ENCODE results near the gene PRKAG2.
"Not testable (repeated sequence)": the region's sequence is repeated elsewhere in the genome, so short reads cannot be mapped to it uniquely, and the experiment has no call there.

PRKAG2 gene

DNA sequence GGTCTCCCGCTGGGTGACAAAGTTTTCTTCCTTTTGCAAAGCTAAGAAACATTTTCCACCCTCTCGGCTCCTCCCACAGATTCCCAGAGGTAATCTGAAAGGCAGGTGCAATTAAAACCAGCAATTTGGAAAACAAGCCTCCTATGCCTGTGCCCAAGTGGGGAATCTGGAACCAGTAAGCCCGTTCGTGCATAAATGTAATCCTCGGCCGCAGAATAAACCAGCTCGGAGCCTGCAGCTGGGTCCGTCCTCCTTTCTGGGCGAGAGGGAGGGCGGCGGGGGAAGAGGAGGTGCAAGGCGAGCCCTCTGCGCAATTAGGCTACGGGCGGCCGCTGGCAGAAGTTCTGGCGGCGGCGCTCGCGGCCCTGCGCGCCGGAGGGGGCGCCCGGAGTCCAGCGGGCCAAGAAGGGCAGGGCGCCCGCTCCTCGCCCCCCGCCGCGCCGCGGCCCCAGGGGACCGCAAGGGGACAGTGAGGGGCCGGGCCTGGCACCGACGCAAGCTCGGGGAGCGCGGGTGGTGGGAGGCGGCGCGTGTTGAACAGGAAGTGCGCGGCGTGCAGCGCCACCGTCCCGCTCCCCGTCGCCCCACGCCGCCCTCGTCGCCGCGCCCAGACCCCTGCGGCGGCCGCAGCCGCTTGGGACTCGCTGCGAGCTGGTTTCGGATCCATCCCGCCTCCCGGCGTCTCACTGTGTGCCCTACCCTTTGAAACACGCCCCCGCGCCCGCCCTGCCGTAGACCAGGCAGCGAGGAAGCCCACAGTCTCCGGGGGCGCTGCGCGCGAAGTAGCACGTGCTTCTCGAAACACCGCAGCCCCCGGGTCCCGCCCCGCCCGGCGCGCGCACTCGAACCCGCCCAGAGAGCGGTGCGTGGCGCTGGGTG is at the start of gene PRKAG2:
Gene PRKAG2 (minus strand): TSS at position 217 of the 879 bp plus-strand sequence. CDS start 495 bp downstream, outside the sequence.
- DNase-seq = peak; percentile 66

DNA sequence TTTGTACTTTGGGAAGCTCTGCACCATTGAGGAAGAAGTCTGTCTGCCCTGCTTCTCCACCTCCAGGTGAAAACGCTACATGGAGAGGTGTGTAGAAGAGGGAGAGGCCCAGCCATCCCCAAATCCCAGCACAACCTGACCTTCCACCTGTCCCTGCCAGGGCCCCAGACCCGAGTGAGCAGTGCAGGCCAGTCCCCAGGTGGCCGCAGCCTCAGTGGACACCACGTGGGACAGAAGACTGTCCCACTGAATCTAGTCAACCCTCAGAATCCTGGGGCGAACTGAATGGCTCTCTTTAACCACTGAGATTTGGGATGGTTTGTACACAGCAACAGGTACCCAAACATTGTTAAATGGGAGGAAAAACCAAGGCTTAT is 49.4 kb upstream of the PRKAG2 start:
- DNase-seq = no peak

DNA sequence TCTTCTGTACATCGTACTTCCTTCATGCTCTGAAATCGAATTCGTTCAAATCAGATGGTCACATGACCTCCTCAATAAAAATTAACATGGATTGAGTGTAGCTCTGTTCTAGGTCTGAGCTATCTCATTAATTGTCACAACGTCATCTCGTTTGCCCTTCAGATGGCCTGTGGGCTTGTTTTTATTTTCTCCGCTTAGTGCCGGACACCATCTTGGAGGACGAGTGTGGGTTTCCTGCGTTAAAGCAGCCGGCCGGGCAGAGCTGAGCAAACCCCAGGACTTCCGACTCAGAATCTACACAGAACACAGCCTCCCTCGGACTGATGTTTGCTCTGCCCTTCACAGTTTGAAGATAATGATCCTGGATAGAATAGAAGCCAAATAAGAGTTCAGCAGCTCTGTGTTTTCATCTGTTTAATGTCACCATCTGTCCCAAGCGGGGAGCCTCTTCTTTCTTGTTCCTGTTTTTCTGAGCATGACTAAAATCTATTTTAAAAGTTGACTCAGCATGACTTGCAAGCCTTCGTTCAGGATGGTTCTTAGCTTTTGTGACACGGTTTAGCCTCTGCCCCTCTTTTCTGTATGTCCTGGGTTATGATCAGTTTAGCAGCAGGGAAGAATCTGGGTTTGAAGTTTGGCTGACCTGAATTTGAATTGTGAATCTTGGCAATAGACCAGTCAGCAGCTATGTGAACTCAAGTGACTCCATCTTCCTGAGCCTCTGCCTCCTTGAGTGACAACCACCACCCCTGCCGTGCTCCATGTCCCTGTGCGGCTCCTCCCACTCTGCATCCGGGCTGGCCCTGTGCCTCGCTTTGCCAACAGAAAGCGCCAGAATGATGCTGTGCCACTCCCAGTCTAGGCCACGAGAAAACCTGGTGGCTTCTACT is 48.8 kb upstream of the PRKAG2 start:
- DNase-seq = peak; percentile 55

DNA sequence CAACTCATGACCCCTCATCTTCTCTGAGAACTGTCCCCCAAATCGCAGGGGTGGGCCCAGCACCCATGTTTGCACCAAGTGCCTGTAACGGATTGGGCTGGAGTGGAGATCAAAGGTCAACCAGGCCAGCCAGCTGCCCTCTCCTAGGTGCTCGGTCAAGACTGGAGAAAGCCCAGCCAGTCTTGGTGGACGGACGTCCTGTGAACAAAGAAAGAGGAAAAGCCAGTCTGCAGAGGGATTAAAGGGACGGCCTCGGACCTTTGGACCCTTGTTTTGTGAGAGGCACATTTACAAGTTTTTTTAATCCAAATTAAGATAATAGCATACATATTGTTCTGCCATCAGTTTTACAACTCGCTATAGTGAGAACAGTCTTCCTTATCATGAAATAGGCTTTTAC is 47.6 kb upstream of the PRKAG2 start:
- no peak for DNase-seq

DNA sequence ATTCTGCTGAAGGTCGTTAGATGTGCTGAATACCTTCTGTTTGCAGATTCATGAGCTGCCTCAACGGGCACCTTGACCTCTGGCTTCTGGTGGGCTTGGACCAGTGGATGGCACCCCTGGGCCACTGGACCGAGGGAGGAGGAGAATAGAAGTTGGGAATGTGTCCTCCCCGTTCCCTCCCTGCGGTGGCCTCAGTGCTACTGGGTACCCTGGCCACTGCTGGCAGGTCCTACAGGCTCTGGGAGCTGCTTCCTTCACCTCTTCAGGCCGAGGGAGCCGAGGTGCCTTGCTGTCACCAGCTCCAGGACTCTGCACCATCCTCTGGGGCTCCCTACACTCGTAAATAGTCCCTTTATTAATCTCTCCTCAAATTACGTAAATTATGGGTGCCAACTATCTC is 47.1 kb upstream of the PRKAG2 start:
- no peak for DNase-seq

DNA sequence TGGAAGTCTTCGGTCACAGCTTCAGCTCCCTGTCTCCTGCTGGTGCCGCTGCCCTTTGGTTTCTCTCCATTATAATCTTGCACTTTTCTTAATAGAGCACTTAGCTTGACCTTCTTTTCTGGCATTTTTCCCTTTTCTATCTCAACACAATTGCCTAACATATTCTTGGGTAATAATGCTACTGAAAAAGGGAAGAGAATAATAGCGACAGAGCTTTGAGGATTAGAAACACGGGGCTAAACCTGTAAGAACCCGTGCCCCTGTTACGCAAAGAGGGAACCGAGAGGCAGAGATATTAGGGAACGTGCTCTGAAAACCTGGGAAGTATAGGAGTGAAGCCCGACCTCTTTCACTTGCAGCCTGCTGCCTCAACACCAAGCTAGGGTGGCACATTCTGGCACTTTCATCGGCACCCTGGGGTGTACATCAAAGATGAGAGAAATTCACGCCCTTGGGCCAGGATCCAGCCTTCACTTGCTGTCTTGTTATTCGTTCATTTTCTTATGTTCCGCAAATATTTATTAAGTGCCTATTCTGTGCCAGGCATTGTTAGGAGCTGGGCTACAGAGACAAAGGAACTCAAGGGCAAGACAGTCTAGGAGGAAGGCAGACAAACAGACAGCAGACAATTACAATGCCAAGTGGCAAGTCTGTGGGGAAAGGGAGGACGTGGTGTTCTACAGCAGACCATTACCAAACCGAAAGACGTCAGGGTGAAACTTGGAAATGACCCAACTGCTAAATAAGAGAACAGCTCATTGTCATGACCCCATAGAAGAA is 46.4 kb upstream of the PRKAG2 start:
- DNase-seq = no peak

DNA sequence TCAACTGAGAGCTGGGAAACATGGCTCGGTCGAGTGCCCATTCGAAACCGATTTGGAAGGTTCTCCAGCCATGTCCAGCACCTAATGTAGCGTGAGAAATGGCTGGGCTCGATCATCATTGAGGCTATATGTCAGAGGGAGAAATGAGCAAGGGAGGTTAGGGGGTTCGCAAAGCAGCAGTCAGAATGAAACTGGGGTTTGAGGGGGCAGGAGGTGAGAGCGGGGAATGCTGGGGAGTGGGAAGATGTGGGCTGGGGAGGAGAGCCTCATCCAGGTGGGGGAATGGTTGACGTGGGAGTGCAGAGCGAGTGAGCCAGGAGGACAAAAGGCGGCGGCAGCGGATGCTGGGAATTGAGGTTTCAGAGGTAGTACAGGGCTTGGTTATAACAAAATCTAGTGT is 44.5 kb upstream of the PRKAG2 start:
- no peak for DNase-seq

DNA sequence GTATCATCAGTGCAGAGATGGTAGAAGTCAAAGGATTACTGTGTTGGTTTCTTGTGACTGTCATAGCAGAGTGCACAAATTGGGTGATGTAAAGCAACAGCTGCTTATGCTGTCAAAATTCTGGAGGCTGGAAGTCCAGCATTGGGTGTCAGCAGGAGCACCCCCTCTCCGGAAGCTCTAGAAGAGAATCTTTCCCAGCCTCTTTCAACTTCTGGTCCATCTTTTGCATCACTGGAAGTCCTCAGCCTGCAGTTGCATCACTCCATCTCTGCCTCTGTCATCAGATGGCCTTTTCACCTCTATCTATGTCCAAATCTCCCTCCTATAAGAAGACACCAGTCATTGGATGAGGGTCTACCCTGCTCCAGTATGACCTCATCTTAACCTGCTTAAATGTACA is 43.6 kb upstream of the PRKAG2 start:
- no peak for DNase-seq

DNA sequence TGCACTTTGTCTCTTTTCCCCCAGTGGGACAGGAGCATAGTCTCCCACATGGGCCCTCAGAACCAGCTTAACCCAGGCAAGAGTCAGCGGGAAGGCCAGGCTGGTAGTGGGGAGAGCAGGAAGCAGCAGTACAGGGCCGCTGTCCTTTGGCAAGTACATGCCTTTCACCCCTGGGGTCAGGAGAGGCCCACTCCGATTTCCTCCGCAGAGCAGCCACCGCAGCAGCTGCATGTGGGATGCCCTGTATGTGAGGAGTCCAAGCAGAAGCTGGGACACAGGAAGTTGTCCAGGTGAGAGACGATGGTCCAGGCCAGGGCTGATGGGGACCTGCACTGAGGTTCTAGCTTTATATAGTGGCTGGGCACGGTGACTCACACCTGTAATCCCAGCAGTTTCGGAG is 42.7 kb upstream of the PRKAG2 start:
- no peak for DNase-seq

DNA sequence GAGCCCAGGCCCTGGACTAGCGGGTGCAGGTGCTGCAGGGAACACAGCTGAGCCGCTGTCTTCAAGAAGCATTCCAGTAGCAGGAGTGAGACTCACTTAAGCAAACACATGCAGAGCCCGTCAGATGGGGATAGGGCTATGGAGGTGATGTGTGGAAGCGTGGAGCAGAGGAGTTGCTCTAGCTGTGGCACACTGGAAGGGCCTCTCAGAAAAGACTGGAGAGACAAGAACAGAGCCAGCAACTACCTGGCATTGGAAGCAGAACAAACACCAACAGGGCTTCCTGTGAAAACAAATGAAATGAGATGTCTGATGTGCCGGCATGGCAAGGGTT is 41.6 kb upstream of the PRKAG2 start:
- no peak for DNase-seq

DNA sequence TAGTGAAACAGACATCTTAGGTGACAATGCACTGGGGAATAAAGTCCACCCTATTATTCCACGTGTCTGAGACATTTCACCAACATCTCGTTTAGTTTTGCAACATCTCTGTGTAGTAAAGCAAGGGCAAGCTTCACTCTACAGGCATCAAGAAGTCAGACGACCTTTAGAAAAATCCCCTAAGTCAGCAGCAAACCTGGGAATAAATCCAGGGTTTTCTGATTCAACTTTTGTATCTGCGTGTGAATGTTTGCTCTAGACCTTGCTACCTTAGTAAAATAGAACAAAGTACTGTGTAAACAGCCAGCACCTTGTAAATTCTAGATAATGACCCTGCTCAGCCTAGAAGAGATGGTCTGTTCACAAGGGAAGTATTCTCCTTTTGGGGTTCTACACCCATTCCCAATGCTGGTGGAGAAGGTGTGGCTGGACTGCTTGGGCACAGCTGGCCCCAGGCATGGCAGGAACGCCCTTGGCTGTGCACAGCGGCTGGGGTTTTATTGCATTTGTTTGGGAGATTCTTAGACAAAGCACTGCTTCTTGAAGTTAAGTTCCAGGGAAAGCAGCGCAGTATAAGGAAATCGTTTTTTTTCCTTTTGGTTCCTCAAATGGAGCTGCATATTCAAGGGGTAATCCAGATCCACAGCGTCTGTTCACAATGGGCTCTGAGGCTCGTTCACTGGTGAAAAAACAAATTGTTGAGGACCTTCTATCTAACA is 41.0 kb upstream of the PRKAG2 start:
- no peak for DNase-seq

DNA sequence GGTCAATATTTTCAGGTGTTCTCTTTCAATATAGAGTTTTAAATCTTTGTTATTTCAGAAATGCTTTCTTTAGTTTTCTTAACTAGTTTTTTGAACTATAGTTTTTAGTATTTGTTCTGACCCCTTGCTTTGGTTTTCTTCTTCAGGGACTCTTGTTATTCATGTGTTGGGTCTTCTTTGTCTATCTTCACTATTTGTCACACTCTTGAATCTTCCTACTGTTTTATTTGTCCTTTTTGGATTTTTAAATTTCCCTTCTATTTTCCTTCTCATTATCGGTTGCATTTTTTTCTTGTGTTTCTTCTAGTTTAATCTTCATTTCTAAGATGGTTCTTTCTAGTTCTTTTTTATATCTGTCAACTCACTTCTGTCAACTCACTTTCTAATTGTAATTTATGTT is 37.1 kb upstream of the PRKAG2 start:
- no peak for DNase-seq

DNA sequence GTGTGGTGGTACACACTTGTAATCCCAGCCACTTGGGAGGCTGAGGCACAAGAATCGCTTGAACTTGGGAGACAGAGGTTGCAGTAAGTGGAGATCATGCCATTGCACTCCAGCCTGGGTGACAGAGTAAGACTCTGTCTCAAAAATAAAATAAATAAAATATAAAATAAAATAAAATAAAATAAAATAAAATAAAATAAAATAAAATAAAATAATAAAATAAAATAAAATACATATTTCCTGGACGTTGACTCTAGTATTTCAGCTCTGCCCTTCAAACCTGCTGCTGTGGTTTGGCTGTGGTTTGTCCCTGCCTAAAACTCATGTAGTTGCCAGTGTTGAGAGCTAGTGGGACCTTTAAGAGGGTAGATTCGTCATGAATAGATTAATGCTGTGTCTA is 33.7 kb upstream of the PRKAG2 start:
- DNase-seq = not testable (repeated sequence)

DNA sequence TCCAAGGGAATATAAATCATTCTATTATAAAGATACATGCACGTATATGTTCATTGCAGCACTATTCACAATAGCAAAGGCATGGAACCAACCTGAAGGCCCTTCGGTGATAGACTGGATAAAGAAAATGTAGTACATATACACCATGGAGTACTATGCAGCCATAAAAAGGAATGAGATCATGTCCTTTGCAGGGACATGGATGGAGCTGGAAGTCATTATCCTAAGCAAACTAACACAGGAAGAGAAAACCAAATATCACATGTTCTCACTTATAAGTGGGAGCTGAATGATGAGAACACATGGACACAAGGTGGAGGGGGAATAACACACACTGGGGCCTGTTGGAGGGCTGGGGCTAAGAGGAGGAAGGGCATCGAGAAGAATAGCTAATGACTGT is 30.2 kb upstream of the PRKAG2 start:
- DNase-seq = not testable (repeated sequence)

DNA sequence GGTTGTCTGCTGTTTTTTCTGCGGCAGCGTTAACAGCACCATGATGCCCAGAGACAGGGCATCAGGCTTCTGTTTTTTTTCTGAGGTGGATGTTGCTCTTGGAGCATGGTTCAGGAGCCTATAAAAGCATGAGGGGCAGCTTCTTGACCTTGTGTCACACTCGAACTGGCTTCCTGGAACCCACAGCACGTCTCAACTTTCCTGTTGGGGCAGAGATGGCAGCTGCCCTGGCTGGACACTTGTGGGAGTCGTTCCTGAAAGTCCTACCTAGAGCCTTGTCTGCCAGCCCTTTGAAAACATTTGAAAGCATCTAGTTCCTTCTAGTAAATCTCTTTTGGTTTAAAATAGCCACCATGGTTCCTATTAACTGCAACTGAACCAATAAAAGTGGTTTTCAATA is 28.9 kb upstream of the PRKAG2 start:
- no peak for DNase-seq

DNA sequence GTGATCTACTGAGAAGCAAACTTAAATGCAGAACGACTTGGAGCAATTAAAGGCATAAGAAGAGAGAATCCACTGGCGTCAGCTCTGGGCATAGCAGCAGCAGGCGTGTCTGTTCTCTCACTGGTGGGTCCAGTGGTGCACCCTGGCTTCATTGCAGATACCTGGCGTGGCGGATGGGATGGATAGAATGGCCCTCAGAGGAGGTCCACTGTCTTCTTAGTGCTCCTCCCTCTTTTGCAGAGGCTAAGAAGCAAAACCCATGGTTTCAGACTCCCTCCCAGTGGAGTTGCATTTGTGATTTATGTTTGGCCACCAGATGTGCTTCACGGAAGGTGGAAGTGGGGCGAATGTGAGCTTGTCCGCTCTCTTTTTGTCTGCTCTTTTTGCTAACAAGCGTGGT is 28.4 kb upstream of the PRKAG2 start:
- DNase-seq = no peak

DNA sequence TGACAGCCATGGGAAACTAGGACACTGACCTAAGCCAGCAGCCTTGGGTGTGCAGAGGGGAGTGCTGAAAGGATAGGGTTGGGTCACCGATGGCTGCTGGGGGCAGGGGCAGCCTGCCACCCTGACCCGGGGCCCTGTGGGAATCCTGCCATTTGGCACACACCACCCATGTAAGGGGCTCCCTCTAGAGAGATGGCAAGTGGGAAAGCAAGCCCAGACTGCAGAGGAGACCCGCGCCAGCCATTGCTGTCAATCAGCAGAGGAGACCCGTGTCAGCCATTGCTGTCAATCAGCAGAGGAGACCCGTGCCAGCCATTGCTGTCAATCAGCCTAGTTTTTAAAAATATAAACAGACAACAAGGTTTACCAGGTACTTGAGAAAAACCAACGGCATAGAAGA is 27.4 kb upstream of the PRKAG2 start:
- DNase-seq = no peak

DNA sequence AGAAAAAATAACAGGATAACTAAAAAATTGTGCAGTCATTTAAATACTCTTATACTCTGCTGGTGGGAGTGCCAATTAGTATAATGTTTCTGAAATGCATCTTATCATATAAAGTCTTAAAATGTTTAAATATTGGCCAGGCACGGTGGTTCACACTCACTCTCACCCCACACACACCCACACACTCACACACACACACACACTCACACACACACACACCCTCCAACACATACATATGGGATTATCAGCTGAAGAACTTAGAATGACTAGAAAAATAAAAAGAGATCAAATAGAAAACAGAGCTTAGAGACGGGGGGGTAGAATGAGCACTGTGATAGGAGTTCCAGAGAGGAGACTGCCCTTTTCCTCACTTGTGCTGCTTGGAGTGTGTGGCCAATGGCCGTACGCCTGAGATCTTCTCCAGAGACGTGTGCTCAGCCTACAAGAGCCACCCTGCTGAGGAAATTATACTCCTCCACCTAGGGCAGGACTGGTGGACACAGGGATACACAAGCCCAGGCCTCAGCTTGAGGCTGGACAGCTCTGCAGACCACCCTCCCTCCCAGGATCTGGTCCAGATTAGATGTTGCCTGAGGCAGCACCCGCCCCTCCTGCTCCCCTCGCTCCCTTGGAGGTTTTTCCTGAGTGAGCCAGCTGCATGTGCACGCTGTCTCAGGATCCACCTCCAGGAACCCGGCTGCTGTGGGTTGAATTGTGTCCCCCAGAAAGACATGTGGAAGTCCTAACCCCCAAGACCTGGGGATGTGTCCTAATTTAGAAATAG is 26.5 kb upstream of the PRKAG2 start:
- DNase-seq = no peak

DNA sequence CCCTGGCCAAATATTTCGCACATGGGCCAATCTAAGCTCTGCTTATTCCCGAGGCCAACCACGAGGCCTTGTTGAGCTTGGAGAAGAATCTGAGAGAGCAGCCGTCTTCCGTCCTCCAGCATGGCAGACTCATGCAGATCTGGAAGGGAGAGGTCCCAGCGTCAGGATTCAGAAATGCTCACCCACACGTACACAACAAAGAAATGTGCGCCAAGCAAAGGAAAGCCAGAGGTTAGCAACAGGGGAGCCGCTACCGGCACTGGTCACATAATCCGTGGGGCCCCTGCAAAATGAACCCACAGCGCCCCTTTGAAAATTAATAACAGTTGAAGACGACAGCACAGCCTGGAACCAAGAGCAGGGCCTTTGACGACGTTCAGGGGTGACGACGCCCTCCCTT is 25.4 kb upstream of the PRKAG2 start:
- DNase-seq = no peak

DNA sequence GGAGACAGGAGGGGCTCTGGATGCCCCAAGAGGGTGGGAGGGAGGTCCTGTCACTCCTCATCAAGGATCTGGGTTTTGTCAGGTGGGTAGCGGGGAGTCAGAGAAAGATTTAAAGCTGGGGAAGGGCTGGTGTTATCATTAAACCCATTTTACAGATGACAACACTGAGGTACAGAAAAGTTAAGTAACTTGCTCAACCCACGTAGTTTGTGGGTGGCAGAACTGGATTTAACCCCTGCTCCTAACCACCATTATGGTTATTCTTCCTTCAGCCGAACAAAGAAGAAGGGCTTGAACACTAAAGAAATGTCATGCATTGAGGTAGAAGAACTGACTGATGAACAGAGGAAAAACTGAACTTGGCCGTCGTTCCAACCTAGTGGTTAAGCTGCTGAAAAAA is 24.9 kb upstream of the PRKAG2 start:
- DNase-seq = no peak

DNA sequence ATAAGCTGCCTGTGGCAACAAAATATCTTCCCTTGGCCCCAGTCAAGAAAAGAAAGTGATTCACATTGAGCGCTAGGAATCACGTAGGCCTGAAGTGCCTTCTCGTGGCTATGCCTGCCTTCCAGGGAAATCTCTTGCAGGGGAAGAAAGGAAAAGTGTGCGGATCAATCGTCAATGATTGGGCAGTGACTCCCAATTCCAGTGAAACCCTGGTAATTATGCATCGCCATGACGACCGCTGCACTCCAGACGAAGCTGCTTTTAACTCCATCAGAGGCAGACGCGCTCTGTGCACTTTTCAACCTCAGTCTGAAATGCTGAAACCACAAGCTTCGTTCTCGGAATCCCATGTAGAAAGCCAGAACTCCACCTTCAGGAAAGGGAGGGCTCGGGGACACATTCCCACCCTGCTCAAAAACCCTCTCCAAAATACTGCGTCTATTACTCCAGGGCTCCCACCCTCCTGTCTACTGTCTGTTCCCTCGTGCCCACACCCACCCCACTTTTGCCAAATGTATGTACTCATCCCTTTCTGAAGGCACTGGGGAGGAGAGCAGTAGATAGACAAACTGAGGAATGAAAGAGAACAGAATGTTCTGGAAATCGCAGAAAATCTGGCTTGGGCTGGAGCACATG is 24.2 kb upstream of the PRKAG2 start:
- DNase-seq = no peak

Data from activated CD4-positive, alpha-beta T cell treated with anti-CD3 and anti-CD28 coated beads, Interleukin-2, Interleukin-6, amounts not matched to agents 100 ng/mL and 50 ng/mL, durations not matched to agents 16 hours and 8 hours (primary cell).